Measurements from ENCODE around the gene PLXNA4.

Gene PLXNA4

GRCh38 chr7:132527467-132528410, 48.5 kb downstream of the PLXNA4 start:
- Histone ChIP-seq H3K27ac (ENCODE audit: low read depth, low read length) (no peak overlapping the region), H4K20me1 (ENCODE audit: control insufficient read depth, insufficient read depth, low read depth, low read length) (no peaks in the 10 kb centered on the region), H3K4me3 (ENCODE audit: low read length) (no peak overlapping the region), H3K9me2 (replicated peaks; ENCODE audit: control insufficient read depth, low read length) (no peaks in the 10 kb centered on the region), H3F3A (ENCODE audit: control insufficient read depth, insufficient read depth) (no peaks in the 10 kb centered on the region), H3K27me3 (ENCODE audit: control insufficient read depth, low read length) (no peaks in the 10 kb centered on the region), H3K4me2 (ENCODE audit: low read length) (no peak overlapping the region), H3K36me3 (ENCODE audit: control insufficient read depth, low read length) (no peaks in the 10 kb centered on the region), H3K79me2 (ENCODE audit: control insufficient read depth, low read length) (no peaks in the 10 kb centered on the region), H3K9me3 (ENCODE audit: control insufficient read depth, insufficient read depth, low read length) (no peaks in the 10 kb centered on the region), H3K4me1 (ENCODE audit: control insufficient read depth, low read length) (no peaks in the 10 kb centered on the region)
- TF ChIP-seq EZH2phosphoT487 (IDR thresholded peaks at IDR 0.05; ENCODE audit: borderline replicate concordance, low read length), result no peak

- no peaks in the 10 kb centered on the region for H3K27me3 ChIP-seq (ENCODE audit: control insufficient read depth, low read length)
- H3F3A ChIP-seq (ENCODE audit: control insufficient read depth, insufficient read depth), result no peaks in the 10 kb centered on the region
- no peak overlapping the region for H3K4me3 ChIP-seq (ENCODE audit: low read length)
- no peaks in the 10 kb centered on the region for H3K36me3 ChIP-seq (ENCODE audit: control insufficient read depth, low read length)
- H4K20me1 ChIP-seq (ENCODE audit: control insufficient read depth, insufficient read depth, low read depth, low read length), result no peaks in the 10 kb centered on the region
- no peak overlapping the region for H3K27ac ChIP-seq (ENCODE audit: low read depth, low read length)
- no peaks in the 10 kb centered on the region for H3K4me1 ChIP-seq (ENCODE audit: control insufficient read depth, low read length)
- H3K4me2 ChIP-seq (ENCODE audit: low read length), result no peak overlapping the region
- H3K9me2 ChIP-seq (replicated peaks; ENCODE audit: control insufficient read depth, low read length), result no peaks in the 10 kb centered on the region
- H3K9me3 ChIP-seq (ENCODE audit: control insufficient read depth, insufficient read depth, low read length), result no peaks in the 10 kb centered on the region
- no peaks in the 10 kb centered on the region for H3K79me2 ChIP-seq (ENCODE audit: control insufficient read depth, low read length)
- TF ChIP-seq EZH2phosphoT487 (IDR thresholded peaks at IDR 0.05; ENCODE audit: borderline replicate concordance, low read length) (no peak), CTCF (IDR thresholded peaks at IDR 0.05; ENCODE audit: low read depth, low read length, poor library complexity, severe bottlenecking) (no peak)
Measured at GRCh38 chr7:132526111-132526740, 50.0 kb downstream of the PLXNA4 start.

- Histone ChIP-seq H3K4me1 (ENCODE audit: control insufficient read depth, low read length) (no peaks in the 10 kb centered on the region), H3K36me3 (ENCODE audit: control insufficient read depth, low read length) (no peaks in the 10 kb centered on the region), H3K4me2 (ENCODE audit: low read length) (no peak overlapping the region), H3K4me3 (ENCODE audit: low read length) (no peak overlapping the region), H4K20me1 (ENCODE audit: control insufficient read depth, insufficient read depth, low read depth, low read length) (no peaks in the 10 kb centered on the region), H3K27ac (ENCODE audit: low read depth, low read length) (no peak overlapping the region), H3K27me3 (ENCODE audit: control insufficient read depth, low read length) (no peaks in the 10 kb centered on the region), H3K79me2 (ENCODE audit: control insufficient read depth, low read length) (no peaks in the 10 kb centered on the region), H3F3A (ENCODE audit: control insufficient read depth, insufficient read depth) (no peaks in the 10 kb centered on the region), H3K9me2 (replicated peaks; ENCODE audit: control insufficient read depth, low read length) (no peaks in the 10 kb centered on the region), H3K9me3 (ENCODE audit: control insufficient read depth, insufficient read depth, low read length) (no peaks in the 10 kb centered on the region)
- no peak for TF ChIP-seq EZH2phosphoT487 (IDR thresholded peaks at IDR 0.05; ENCODE audit: borderline replicate concordance, low read length)
- TF ChIP-seq CTCF (IDR thresholded peaks at IDR 0.05; ENCODE audit: low read depth, low read length, poor library complexity, severe bottlenecking), result no peak
Measured at GRCh38 chr7:132521423-132521822, 54.8 kb downstream of the PLXNA4 start.

Data from DOHH2 (cell line).